T-cell (primary cell): Measurements from ENCODE around the gene LSM12. TPM values are rescaled to one million over a fixed set of nuclear protein-coding genes. Genes with fewer than 3 reads are reported as not detected.
"Not testable (repeated sequence)": the region's sequence is repeated elsewhere in the genome, so short reads cannot be mapped to it uniquely, and the experiment has no call there.

Experiments used
- ATAC-seq, 4 experiments: fragments of 200-7000 bp in 3 of 4; fragments of 150-1000 bp in 1 of 4; cut with Tn5 transposase; replicated peaks in 1 of 4; 1 replicate in 3 of 4; 2 replicates in 1 of 4; pipeline ENCODE4 v1.10.0; 2021; ENCODE audit warnings: moderate library complexity in 3 of 4, mild to moderate bottlenecking in 2 of 4, moderate number of reproducible peaks in 1 of 4
- CTCF ChIA-PET, 2 donors: fragments of 300-600 bp; sonication (Branson Sonifier 250); formaldehyde crosslinking; loops; one replicate each; lab custom pipeline; 2022; ENCODE audit warnings: antibody characterized with exemption in 2 of 2; lab: Charles Lee
- POLR2A ChIA-PET, 2 donors: fragments of 300-600 bp; sonication (Branson Sonifier 250); formaldehyde crosslinking; loops; one replicate each; lab custom pipeline; 2022; ENCODE audit warnings: antibody characterized with exemption in 2 of 2; lab: Charles Lee
- DNase-seq, 35 experiments: peaks; one replicate each; pipeline versions ENCODE4 v3.0.0 to v3.0.0-alpha.2; 2013 to 2023
- H3K27ac ChIP-seq: one replicate; pipeline ENCODE4 v1.5.1; 2013; ENCODE audit warnings: low read length
- H3K27me3 ChIP-seq, 2 experiments: replicated peaks in 1 of 2; 1 replicate in 1 of 2; 2 replicates in 1 of 2; pipeline versions ENCODE4 v1.6.1 to v1.7.0; 2013; ENCODE audit warnings: low read length in 1 of 2, mixed read lengths in 1 of 2; ENCODE audit not compliant: control insufficient read depth in 2 of 2, insufficient read depth in 2 of 2; ENCODE audit errors: extremely low read depth in 1 of 2
- H3K36me3 ChIP-seq, 2 donors: 1 replicate in 1 of 2; 2 replicates in 1 of 2; pipeline versions ENCODE4 v1.6.1 to v1.7.0; 2013; ENCODE audit warnings: low read length in 1 of 2; ENCODE audit not compliant: control insufficient read depth in 2 of 2, insufficient read depth in 1 of 2; ENCODE audit errors: extremely low read depth in 1 of 2
- H3K4me1 ChIP-seq, 2 experiments: 1 replicate in 1 of 2; 2 replicates in 1 of 2; pipeline versions ENCODE4 v1.6.1 to v1.7.0; 2013; ENCODE audit warnings: low read length in 2 of 2, mixed read lengths in 1 of 2; ENCODE audit not compliant: insufficient read depth in 2 of 2, control insufficient read depth in 1 of 2; ENCODE audit errors: extremely low read depth in 1 of 2
- H3K4me3 ChIP-seq, 2 donors: 1 replicate in 1 of 2; 2 replicates in 1 of 2; pipeline versions ENCODE4 v1.5.1 to v1.7.0; 2013; ENCODE audit warnings: mild to moderate bottlenecking in 2 of 2, low read length in 1 of 2, moderate library complexity in 1 of 2; ENCODE audit not compliant: control insufficient read depth in 1 of 2; ENCODE audit errors: extremely low read depth in 1 of 2
- H3K9me3 ChIP-seq: 2 replicates; pipeline ENCODE4 v1.7.0; 2013
- H3K27ac Mint-ChIP-seq, 2 donors: one replicate each; pipeline ENCODE4 v1.8.0; 2020 to 2021; ENCODE audit warnings: mild to moderate bottlenecking in 2 of 2, mixed read lengths in 2 of 2
- H3K27me3 Mint-ChIP-seq, 2 donors: one replicate each; pipeline ENCODE4 v1.8.0; 2021 to 2022; ENCODE audit warnings: mixed read lengths in 2 of 2
- H3K36me3 Mint-ChIP-seq: one replicate; pipeline ENCODE4 v1.8.0; 2021; ENCODE audit warnings: mixed read lengths
- H3K4me1 Mint-ChIP-seq, 3 donors: one replicate each; pipeline ENCODE4 v1.8.0; 2020 to 2022; ENCODE audit warnings: mixed read lengths in 3 of 3, mild to moderate bottlenecking in 1 of 3
- H3K4me3 Mint-ChIP-seq, 3 donors: one replicate each; pipeline ENCODE4 v1.8.0; 2020 to 2022; ENCODE audit warnings: mild to moderate bottlenecking in 3 of 3, mixed read lengths in 3 of 3, moderate library complexity in 3 of 3
- H3K9me3 Mint-ChIP-seq, 3 donors: one replicate each; pipeline ENCODE4 v1.8.0; 2020 to 2022; ENCODE audit warnings: mixed read lengths in 3 of 3
- WGBS: methylation state at CpG from one replicate; pipeline ENCODE4 v1.1.5; 2013; ENCODE audit warnings: missing lambda C conversion rate; ENCODE audit not compliant: insufficient coverage; 5-methylcytosine and 5-hydroxymethylcytosine counted together
- total RNA-seq, 35 experiments: library from RNA in 6 of 35; stranded (reverse) in 6 of 35; fragments of 120-200 nt in 1 of 35; gene quantifications; one replicate each; pipeline versions ENCODE4 v1.2.1 to v1.2.4 and lab custom pipeline; 2013 to 2026

The LSM12 gene
- total RNA-seq, 5 donors from 2014 or later (not counting 1 experiment from before 2014, with no cell fraction given): 29.4 to 39.0 (median 37.1) TPM

GRCh38 chr17:44106801-44107200 lies 40.3 kb upstream of the LSM12 start:
- Histone ChIP-seq H3K27me3 (no peaks in the 10 kb centered on the region), H3K4me3 (no peak overlapping the region), H3K36me3 (peaks cover 0 to 30% of the 10 kb centered on the region in 2 donors), H3K27ac (no peak overlapping the region), H3K9me3 (no peaks in the 10 kb centered on the region), H3K4me1 (peaks cover 3 to 20% of the 10 kb centered on the region in 2 experiments)
- H3K27me3 Mint-ChIP-seq: no peaks in the 10 kb centered on the region
- H3K4me3 Mint-ChIP-seq: no peak overlapping the region
- DNase-seq (no peak), ATAC-seq (no peak)
- ChIA-PET POLR2A (no interaction called here), CTCF (interaction anchor here in 1 of 2 donors (0.7 kb wide), 1 partner anchor 17 kb away, joined by 3 read pairs; the partner anchor contains the start of gene HDAC5)
- H3K36me3 Mint-ChIP-seq: peaks cover 12% of the 10 kb centered on the region
- H3K27ac Mint-ChIP-seq: no peak overlapping the region
- WGBS: 100% methylated on average over 4 of the region's 4 CpGs
- H3K4me1 Mint-ChIP-seq: peaks cover 10 to 20% (median 14%) of the 10 kb centered on the region in 3 donors
- no peaks in the 10 kb centered on the region for H3K9me3 Mint-ChIP-seq

GRCh38 chr17:44105941-44106340 lies 39.5 kb upstream of the LSM12 start:
- DNase-seq (no peak), ATAC-seq (no peak)
- Histone ChIP-seq H3K4me1 (peaks cover 0 to 11% of the 10 kb centered on the region in 2 experiments), H3K36me3 (peaks cover 0 to 30% of the 10 kb centered on the region in 2 donors), H3K27me3 (no peaks in the 10 kb centered on the region), H3K9me3 (no peaks in the 10 kb centered on the region), H3K4me3 (no peak overlapping the region), H3K27ac (no peak overlapping the region)
- Mint-ChIP-seq H3K4me3 (no peak overlapping the region), H3K27ac (no peak overlapping the region), H3K4me1 (peaks cover 5 to 12% (median 6%) of the 10 kb centered on the region in 3 donors), H3K9me3 (no peaks in the 10 kb centered on the region), H3K36me3 (peaks cover 12% of the 10 kb centered on the region), H3K27me3 (no peaks in the 10 kb centered on the region)
- ChIA-PET CTCF (no interaction called here), POLR2A (no interaction called here)
- whole genome bisulfite sequencing: 28% methylated on average over 2 of the region's 3 CpGs

GRCh38 chr17:44105483-44105882 lies 39.0 kb upstream of the LSM12 start:
- H3K27me3 Mint-ChIP-seq: no peaks in the 10 kb centered on the region
- ChIA-PET CTCF (interaction anchor here in 1 of 2 donors (0.6 to 0.7 kb wide), 2 partner anchors 16 to 83 kb away, joined by 3 read pairs; no protein-coding TSS in a partner anchor), POLR2A (no interaction called here)
- H3K4me3 Mint-ChIP-seq: no peak overlapping the region
- peaks cover 0 to 7% of the 10 kb centered on the region in 2 experiments for H3K4me1 ChIP-seq
- H3K27me3 ChIP-seq: no peaks in the 10 kb centered on the region
- no CpG with 5 or more reads among the region's 3 CpGs for WGBS
- H3K4me1 Mint-ChIP-seq: peaks cover 5 to 8% (median 5%) of the 10 kb centered on the region in 3 donors
- H3K4me3 ChIP-seq: no peak overlapping the region
- H3K9me3 ChIP-seq: no peaks in the 10 kb centered on the region
- no peak overlapping the region for H3K27ac Mint-ChIP-seq
- DNase-seq (no peak), ATAC-seq (no peak)
- no peaks in the 10 kb centered on the region for H3K9me3 Mint-ChIP-seq
- peaks cover 12% of the 10 kb centered on the region for H3K36me3 Mint-ChIP-seq
- H3K36me3 ChIP-seq: peaks cover 0 to 30% of the 10 kb centered on the region in 2 donors
- no peak overlapping the region for H3K27ac ChIP-seq

GRCh38 chr17:44102849-44103622 lies 36.6 kb upstream of the LSM12 start:
- H3K27ac Mint-ChIP-seq: no peak overlapping the region
- CTCF ChIA-PET: interaction anchor here in 1 of 2 donors (0.6 kb wide), 1 partner anchor 196 kb away, joined by 9 read pairs; no protein-coding TSS in a partner anchor
- DNase-seq (no peak), ATAC-seq (no peak)
- H3K36me3 ChIP-seq: peaks cover 0 to 18% of the 10 kb centered on the region in 2 donors
- 94% methylated on average over 10 of the region's 16 CpGs for WGBS
- H3K27ac ChIP-seq: no peak overlapping the region
- POLR2A ChIA-PET: interaction anchor here (0.5 to 0.6 kb wide), 3 partner anchors 13 to 993 kb away, joined by 6 to 12 read pairs (median 9); no protein-coding TSS in a partner anchor
- no peak overlapping the region for H3K4me3 ChIP-seq
- H3K4me1 Mint-ChIP-seq: peaks cover 5 to 10% (median 9%) of the 10 kb centered on the region in 3 donors
- peaks cover 8% of the 10 kb centered on the region for H3K36me3 Mint-ChIP-seq
- H3K27me3 ChIP-seq: no peaks in the 10 kb centered on the region
- no peaks in the 10 kb centered on the region for H3K27me3 Mint-ChIP-seq
- no peaks in the 10 kb centered on the region for H3K9me3 ChIP-seq
- peaks cover 0 to 2% of the 10 kb centered on the region in 2 experiments for H3K4me1 ChIP-seq
- no peak overlapping the region for H3K4me3 Mint-ChIP-seq
- no peaks in the 10 kb centered on the region for H3K9me3 Mint-ChIP-seq

GRCh38 chr17:44101858-44102257 lies 35.4 kb upstream of the LSM12 start:
- H3K27ac Mint-ChIP-seq, H3K4me3 ChIP-seq, H3K27ac ChIP-seq, H3K4me3 Mint-ChIP-seq, H3K4me1 Mint-ChIP-seq, H3K27me3 ChIP-seq, POLR2A ChIA-PET, H3K9me3 ChIP-seq, H3K4me1 ChIP-seq, DNase-seq, ATAC-seq, H3K36me3 Mint-ChIP-seq, H3K27me3 Mint-ChIP-seq, H3K9me3 Mint-ChIP-seq: not testable (repeated sequence)
- H3K36me3 ChIP-seq: peaks cover 0 to 18% of the 10 kb centered on the region in 2 donors
- CTCF ChIA-PET: interaction anchor here in 1 of 2 donors (0.7 to 0.9 kb wide), 2 partner anchors 16 to 997 kb away, joined by 3 read pairs; no protein-coding TSS in a partner anchor
- 86% methylated on average over 1 of the region's 6 CpGs for WGBS

- Mint-ChIP-seq H3K4me1 (peaks cover 10 to 13% (median 13%) of the 10 kb centered on the region in 3 donors), H3K9me3 (no peaks in the 10 kb centered on the region), H3K4me3 (no peak overlapping the region), H3K36me3 (no peaks in the 10 kb centered on the region), H3K27me3 (no peaks in the 10 kb centered on the region), H3K27ac (no peak overlapping the region)
- DNase-seq: no peak
- Histone ChIP-seq H3K27me3 (no peaks in the 10 kb centered on the region), H3K9me3 (no peaks in the 10 kb centered on the region), H3K36me3 (peaks cover 2 to 11% of the 10 kb centered on the region in 2 donors), H3K4me1 (peaks cover 3 to 21% of the 10 kb centered on the region in 2 experiments), H3K4me3 (no peak overlapping the region), H3K27ac (no peak overlapping the region)
- 83% methylated on average over 10 of the region's 13 CpGs for WGBS
- ATAC-seq: no peak
- ChIA-PET CTCF (no interaction called here), POLR2A (no interaction called here)
These were observed 30.9 kb upstream of the LSM12 start for GRCh38 chr17:44097110-44097958.
